ENCODE results near the gene IL1R1. TPM values are rescaled to one million over a fixed set of nuclear protein-coding genes. Genes with fewer than 3 reads are reported as not detected.

The IL1R1 gene
- polyA plus RNA-seq, 3 donors: 1.8 to 2.7 (median 2.6) TPM

GRCh38 chr2:102217032-102217431 lies 74.5 kb downstream of the IL1R1 start:
- Mint-ChIP-seq H3K27me3 (ENCODE audit: low read depth in 3 of 3) (peaks cover 0 to 1% (median 0%) of the 10 kb centered on the region in 3 donors), H3K9me3 (peaks cover 21 to 37% (median 24%) of the 10 kb centered on the region in 7 donors), H3K27ac (no peak overlapping the region), H3K4me3 (no peak overlapping the region), H3K4me1 (peaks cover 6% of the 10 kb centered on the region), H3K36me3 (peaks cover 0 to 2% of the 10 kb centered on the region in 2 donors)
- no peak for DNase-seq
- Histone ChIP-seq H2AFZ (ENCODE audit: insufficient read depth, low read depth, low read length, poor library complexity, severe bottlenecking) (no peak overlapping the region), H3K27me3 (ENCODE audit: control insufficient read depth in 2 of 2, insufficient read depth in 2 of 2, low read length in 2 of 2) (no peaks in the 10 kb centered on the region), H3K36me3 (replicated peaks in 1 of 2; ENCODE audit: control insufficient read depth in 1 of 2, insufficient read depth in 2 of 2, low read length in 2 of 2) (no peaks in the 10 kb centered on the region), H3K4me1 (ENCODE audit: control insufficient read depth in 1 of 2, insufficient read depth in 2 of 2, low read length in 2 of 2) (peaks cover 0 to 6% of the 10 kb centered on the region in 2 donors), H3K79me2 (ENCODE audit: insufficient read depth, low read length) (no peaks in the 10 kb centered on the region), H3K9ac (ENCODE audit: insufficient read depth, low read length, poor library complexity, severe bottlenecking) (no peak overlapping the region), H3K4me3 (replicated peaks in 1 of 3; ENCODE audit: low read depth in 2 of 3, low read length in 3 of 3) (no peak overlapping the region), H3K4me2 (replicated peaks; ENCODE audit: extremely low read depth, low read length, poor library complexity, severe bottlenecking) (no peak overlapping the region), H3K27ac (ENCODE audit: low read depth in 1 of 2, low read length in 2 of 2) (no peak overlapping the region), H4K20me1 (ENCODE audit: insufficient read depth, low read length) (no peaks in the 10 kb centered on the region), H3K9me3 (replicated peaks in 1 of 2; ENCODE audit: control insufficient read depth in 1 of 2, insufficient read depth in 1 of 2, low read length in 2 of 2) (peaks cover 4 to 15% of the 10 kb centered on the region in 2 donors)
- no peak for TF ChIP-seq CTCF (IDR thresholded peaks at IDR 0.05)
- intact Hi-C loops (cut with micrococcal nuclease): no loop called here

- Mint-ChIP-seq H3K36me3 (peaks cover 6 to 24% of the 10 kb centered on the region in 2 donors), H3K27me3 (ENCODE audit: low read depth in 3 of 3) (peaks cover 4 to 5% (median 5%) of the 10 kb centered on the region in 3 donors), H3K9me3 (peaks cover 0 to 2% (median 0%) of the 10 kb centered on the region in 7 donors), H3K4me1 (peaks cover 53% of the 10 kb centered on the region), H3K27ac (peak overlapping the region in 6 of 7 donors; percentile 39 to 91 (median 84)), H3K4me3 (no peak overlapping the region)
- Histone ChIP-seq H3K4me2 (replicated peaks; ENCODE audit: extremely low read depth, low read length, poor library complexity, severe bottlenecking) (no peak overlapping the region), H2AFZ (ENCODE audit: insufficient read depth, low read depth, low read length, poor library complexity, severe bottlenecking) (no peak overlapping the region), H3K27ac (ENCODE audit: low read depth in 1 of 2, low read length in 2 of 2) (peak overlapping the region; percentile 8 to 44), H3K9me3 (replicated peaks in 1 of 2; ENCODE audit: control insufficient read depth in 1 of 2, insufficient read depth in 1 of 2, low read length in 2 of 2) (no peaks in the 10 kb centered on the region), H4K20me1 (ENCODE audit: insufficient read depth, low read length) (no peaks in the 10 kb centered on the region), H3K9ac (ENCODE audit: insufficient read depth, low read length, poor library complexity, severe bottlenecking) (no peak overlapping the region), H3K27me3 (ENCODE audit: control insufficient read depth in 2 of 2, insufficient read depth in 2 of 2, low read length in 2 of 2) (no peaks in the 10 kb centered on the region), H3K79me2 (ENCODE audit: insufficient read depth, low read length) (no peaks in the 10 kb centered on the region), H3K36me3 (replicated peaks in 1 of 2; ENCODE audit: control insufficient read depth in 1 of 2, insufficient read depth in 2 of 2, low read length in 2 of 2) (no peaks in the 10 kb centered on the region), H3K4me3 (replicated peaks in 1 of 3; ENCODE audit: low read depth in 2 of 3, low read length in 3 of 3) (no peak overlapping the region), H3K4me1 (ENCODE audit: control insufficient read depth in 1 of 2, insufficient read depth in 2 of 2, low read length in 2 of 2) (peaks cover 34 to 35% of the 10 kb centered on the region in 2 donors)
- DNase-seq: peak in 2 of 3 donors; percentile 43 to 44
- TF ChIP-seq CTCF (IDR thresholded peaks at IDR 0.05): no peak
- intact Hi-C loops (cut with micrococcal nuclease): no loop called here
- 71% methylated on average over 4 of the region's 8 CpGs for WGBS (ENCODE audit: insufficient coverage)
These were observed 82.5 kb downstream of the IL1R1 start for GRCh38 chr2:102224824-102225739.

Measured in CD14-positive monocyte (primary cell).